HAP-1 (cell line): Measurements from ENCODE around the gene EFHD1.

ENCODE experiments used
- DNase-seq, 2 experiments: peaks; one replicate each; pipeline ENCODE4 v3.0.0-alpha.2; 2016 to 2020; ENCODE audit warnings: low spot score in 2 of 2
- H3K27me3 ChIP-seq: fragments of 250-450 bp; sonication (Bioruptor Pico); 2 replicates; pipeline ENCODE4 v1.5.1; 2020; ENCODE audit warnings: low read depth, mild to moderate bottlenecking, moderate library complexity
- H3K36me3 ChIP-seq: fragments of 250-450 bp; sonication (Bioruptor Pico); replicated peaks from 2 replicates; pipeline ENCODE4 v1.5.1; 2020; ENCODE audit warnings: mild to moderate bottlenecking
- H3K4me1 ChIP-seq: fragments of 250-450 bp; sonication (Bioruptor Pico); 2 replicates; pipeline ENCODE4 v1.5.1; 2020; ENCODE audit warnings: mild to moderate bottlenecking
- H3K4me3 ChIP-seq: fragments of 250-450 bp; sonication (Bioruptor Pico); 2 replicates; pipeline ENCODE4 v1.5.1; 2020; ENCODE audit warnings: mild to moderate bottlenecking, moderate library complexity
- H3K9me3 ChIP-seq: fragments of 250-450 bp; sonication (Bioruptor Pico); 2 replicates; pipeline ENCODE4 v1.5.1; 2020; ENCODE audit warnings: mild to moderate bottlenecking, moderate library complexity
- in situ Hi-C: fragments of 300-500 bp; cut with MboI; formaldehyde crosslinking; loops from 3 replicates; pipeline ENCODE4 v1.14.3; 2020; ENCODE audit warnings: low sequenced_read_pairs, inconsistent platforms, mixed read lengths

EFHD1 gene

GRCh38 chr2:232633413-232634205, at the start of gene EFHD1:
Gene EFHD1, plus strand, starts transcription at chr2:232633604. Its CDS starts 101 bp downstream, at chr2:232633705.
- in situ Hi-C loops: no loop called here
- Histone ChIP-seq H3K27me3 (no peaks in the 10 kb centered on the region), H3K4me3 (peak within 1 kb of the TSS; percentile 63), H3K9me3 (no peaks in the 10 kb centered on the region), H3K4me1 (no peaks in the 10 kb centered on the region; the same call in 1 of the 2 replicates), H3K36me3 (no peaks in the 10 kb centered on the region)
- DNase-seq: peak; percentile 85 to 93

GRCh38 chr2:232584238-232584637, 49.2 kb upstream of the EFHD1 start:
- no peaks in the 10 kb centered on the region for H3K9me3 ChIP-seq

GRCh38 chr2:232586943-232587505, 46.4 kb upstream of the EFHD1 start:
- Histone ChIP-seq H3K9me3 (no peaks in the 10 kb centered on the region), H3K36me3 (no peaks in the 10 kb centered on the region), H3K27me3 (no peaks in the 10 kb centered on the region), H3K4me3 (no peak overlapping the region), H3K4me1 (peaks cover 9% of the 10 kb centered on the region)
- DNase-seq: no peak
- in situ Hi-C loops: no loop called here

More at GRCh38 chr2:232584238-232584637, 49.2 kb upstream of the EFHD1 start:
- in situ Hi-C loops: no loop called here
- H3K4me1 ChIP-seq: no peaks in the 10 kb centered on the region
- no peak overlapping the region for H3K4me3 ChIP-seq
- H3K27me3 ChIP-seq: no peaks in the 10 kb centered on the region
- no peak for DNase-seq
- peaks cover 10% of the 10 kb centered on the region; the same call in 1 of the 2 replicates for H3K36me3 ChIP-seq

- Histone ChIP-seq H3K4me1 (peaks cover 9% of the 10 kb centered on the region), H3K36me3 (no peaks in the 10 kb centered on the region), H3K9me3 (no peaks in the 10 kb centered on the region), H3K4me3 (no peak overlapping the region), H3K27me3 (no peaks in the 10 kb centered on the region)
- in situ Hi-C loops: no loop called here
- no peak for DNase-seq
These were observed 45.9 kb upstream of the EFHD1 start for GRCh38 chr2:232587512-232587911.

- Histone ChIP-seq H3K4me1 (peaks cover 9% of the 10 kb centered on the region), H3K36me3 (no peaks in the 10 kb centered on the region), H3K27me3 (no peaks in the 10 kb centered on the region), H3K4me3 (no peak overlapping the region), H3K9me3 (no peaks in the 10 kb centered on the region)
- in situ Hi-C loops: no loop called here
- no peak for DNase-seq
These were observed 45.4 kb upstream of the EFHD1 start for GRCh38 chr2:232588031-232588430.

GRCh38 chr2:232588680-232589585, 44.5 kb upstream of the EFHD1 start:
- DNase-seq: no peak
- H3K36me3 ChIP-seq: no peaks in the 10 kb centered on the region
- in situ Hi-C loops: no loop called here
- no peaks in the 10 kb centered on the region for H3K27me3 ChIP-seq
- no peaks in the 10 kb centered on the region for H3K9me3 ChIP-seq
- H3K4me3 ChIP-seq: no peak overlapping the region
- H3K4me1 ChIP-seq: peaks cover 9% of the 10 kb centered on the region

- DNase-seq: no peak
- in situ Hi-C loops: no loop called here
- Histone ChIP-seq H3K27me3 (no peaks in the 10 kb centered on the region), H3K4me1 (peaks cover 9% of the 10 kb centered on the region), H3K9me3 (no peaks in the 10 kb centered on the region), H3K4me3 (no peak overlapping the region), H3K36me3 (no peaks in the 10 kb centered on the region)
These were observed 40.5 kb upstream of the EFHD1 start for GRCh38 chr2:232592772-232593395.

GRCh38 chr2:232593982-232594381, 39.4 kb upstream of the EFHD1 start:
- Histone ChIP-seq H3K4me3 (no peak overlapping the region), H3K4me1 (peaks cover 9% of the 10 kb centered on the region), H3K9me3 (no peaks in the 10 kb centered on the region), H3K36me3 (no peaks in the 10 kb centered on the region), H3K27me3 (no peaks in the 10 kb centered on the region)
- in situ Hi-C loops: no loop called here
- DNase-seq: no peak

- H3K4me3 ChIP-seq: no peak overlapping the region
- no peaks in the 10 kb centered on the region for H3K4me1 ChIP-seq
- no peaks in the 10 kb centered on the region for H3K9me3 ChIP-seq
- no peaks in the 10 kb centered on the region for H3K36me3 ChIP-seq
- in situ Hi-C loops: no loop called here
- DNase-seq: no peak
- no peaks in the 10 kb centered on the region for H3K27me3 ChIP-seq
These were observed 35.9 kb upstream of the EFHD1 start for GRCh38 chr2:232597362-232598079.

- Histone ChIP-seq H3K36me3 (no peaks in the 10 kb centered on the region), H3K4me1 (no peaks in the 10 kb centered on the region), H3K27me3 (no peaks in the 10 kb centered on the region), H3K4me3 (no peak overlapping the region), H3K9me3 (no peaks in the 10 kb centered on the region)
- in situ Hi-C loops: no loop called here
- DNase-seq: no peak
These were observed 35.1 kb upstream of the EFHD1 start for GRCh38 chr2:232598293-232598692.

GRCh38 chr2:232600053-232600773, 33.2 kb upstream of the EFHD1 start:
- no peaks in the 10 kb centered on the region for H3K9me3 ChIP-seq
- H3K4me1 ChIP-seq: no peaks in the 10 kb centered on the region
- no peak overlapping the region for H3K4me3 ChIP-seq
- in situ Hi-C loops: loop anchor here (10.0 to 25.0 kb wide), 2 partner anchors 437 to 655 kb away; partner anchors contain the start of genes ATG16L1 and NEU2
- no peaks in the 10 kb centered on the region for H3K27me3 ChIP-seq
- no peaks in the 10 kb centered on the region for H3K36me3 ChIP-seq
- no peak for DNase-seq

- in situ Hi-C loops: loop anchor here (10.0 to 25.0 kb wide), 2 partner anchors 434 to 652 kb away; partner anchors contain the start of genes ATG16L1 and NEU2
- Histone ChIP-seq H3K36me3 (no peaks in the 10 kb centered on the region), H3K27me3 (no peaks in the 10 kb centered on the region), H3K4me3 (no peak overlapping the region), H3K4me1 (peaks cover 3% of the 10 kb centered on the region; the same call in 1 of the 2 replicates), H3K9me3 (no peaks in the 10 kb centered on the region)
- no peak for DNase-seq
These were observed 30.1 kb upstream of the EFHD1 start for GRCh38 chr2:232603283-232603682.
